IMR-90 (cell line): ENCODE data around the gene SSBP2. TPM values are rescaled to one million over a fixed set of nuclear protein-coding genes. Genes with fewer than 3 reads are reported as not detected.

Experiments
- ATAC-seq: fragments of 200-7000 bp; cut with Tn5 transposase; 2 replicates; pipeline ENCODE4 v1.9.1; 2020; ENCODE audit warnings: low read depth, mild to moderate bottlenecking, moderate library complexity
- BruUV-seq: library from RNA; stranded (reverse); fragments of 400-500 nt; replicated peaks from 2 replicates; lab custom pipeline; 2021; lab: Mats Ljungman, UMichigan
- CTCF ChIA-PET: fragments of 300-600 bp; formaldehyde crosslinking; extraction: SDS; loops from one replicate; lab custom pipeline; 2021; ENCODE audit warnings: antibody characterized with exemption; lab: Yijun Ruan, JAX
- POLR2A ChIA-PET: fragments of 300-600 bp; sonication (Branson Sonifier 250); formaldehyde crosslinking; loops from one replicate; lab custom pipeline; 2022; ENCODE audit warnings: antibody characterized with exemption; ENCODE audit not compliant: unreplicated experiment; lab: Charles Lee
- DNase-seq: peaks from one replicate; pipeline ENCODE4 v3.0.0; 2013
- H2AFZ ChIP-seq: replicated peaks from 2 replicates; pipeline ENCODE3; 2013; ENCODE audit warnings: low read length, mild to moderate bottlenecking; ENCODE audit not compliant: poor library complexity
- H2AK5ac ChIP-seq: 2 replicates; pipeline ENCODE4 v1.6.1; 2013; ENCODE audit warnings: low read depth, low read length, inconsistent platforms
- H2AK9ac ChIP-seq: replicated peaks from 2 replicates; pipeline ENCODE3; 2013; ENCODE audit warnings: mild to moderate bottlenecking, low read depth, low read length, moderate library complexity; ENCODE audit not compliant: poor library complexity
- H2BK120ac ChIP-seq: 2 replicates; pipeline ENCODE4 v1.6.1; 2013; ENCODE audit warnings: low read depth, low read length, inconsistent platforms
- H2BK15ac ChIP-seq: 3 replicates; pipeline ENCODE4 v1.6.1; 2013; ENCODE audit warnings: low read depth, low read length, inconsistent platforms
- H2BK20ac ChIP-seq: 2 replicates; pipeline ENCODE4 v1.6.1; 2013; ENCODE audit warnings: low read depth, mild to moderate bottlenecking, inconsistent platforms, low read length, moderate library complexity
- H2BK5ac ChIP-seq: 2 replicates; pipeline ENCODE4 v1.6.1; 2013; ENCODE audit warnings: mild to moderate bottlenecking, low read depth, low read length, inconsistent platforms; ENCODE audit not compliant: poor library complexity, severe bottlenecking
- H3K14ac ChIP-seq: replicated peaks from 2 replicates; pipeline ENCODE4 v1.6.1; 2013; ENCODE audit warnings: low read depth, low read length, inconsistent platforms
- H3K18ac ChIP-seq: 2 replicates; pipeline ENCODE4 v1.6.1; 2013; ENCODE audit warnings: low read depth, low read length, control low read depth
- H3K23ac ChIP-seq: 2 replicates; pipeline ENCODE4 v1.6.1; 2013; ENCODE audit warnings: low read depth, low read length, inconsistent platforms
- H3K27ac ChIP-seq: 2 replicates; pipeline ENCODE4 v1.5.1; 2013; ENCODE audit warnings: mild to moderate bottlenecking, control low read depth, low read length; ENCODE audit not compliant: insufficient read depth
- H3K27me3 ChIP-seq: 2 replicates; pipeline ENCODE4 v1.6.1; 2013; ENCODE audit warnings: low read length; ENCODE audit not compliant: control insufficient read depth, insufficient read depth
- H3K36me3 ChIP-seq: 2 replicates; pipeline ENCODE4 v1.6.1; 2013; ENCODE audit warnings: low read length, mixed read lengths; ENCODE audit not compliant: control insufficient read depth, insufficient read depth
- H3K4ac ChIP-seq: 2 replicates; pipeline ENCODE4 v1.6.1; 2013; ENCODE audit warnings: low read depth, low read length, inconsistent platforms
- H3K4me1 ChIP-seq: 2 replicates; pipeline ENCODE4 v1.6.1; 2013; ENCODE audit warnings: low read length, mixed read lengths; ENCODE audit not compliant: control insufficient read depth, insufficient read depth
- H3K4me2 ChIP-seq: 2 replicates; pipeline ENCODE4 v1.6.1; 2013; ENCODE audit warnings: low read depth, mild to moderate bottlenecking, control low read depth, low read length, moderate library complexity
- H3K4me3 ChIP-seq: 2 replicates; pipeline ENCODE4 v1.5.1; 2013; ENCODE audit warnings: low read depth, mild to moderate bottlenecking, control low read depth, low read length, moderate library complexity; ENCODE audit not compliant: insufficient read depth
- H3K56ac ChIP-seq: 2 replicates; pipeline ENCODE4 v1.6.1; 2013; ENCODE audit warnings: low read length, inconsistent platforms; ENCODE audit not compliant: insufficient read depth; ENCODE audit errors: extremely low read depth
- H3K79me1 ChIP-seq, 2 experiments: 2 replicates each; pipeline ENCODE4 v1.6.1; 2013; ENCODE audit warnings: low read length in 2 of 2, inconsistent platforms in 1 of 2, low read depth in 1 of 2
- H3K9ac ChIP-seq: 2 replicates; pipeline ENCODE4 v1.6.1; 2013; ENCODE audit warnings: low read depth, low read length, control low read depth
- H3K9me1 ChIP-seq: 2 replicates; pipeline ENCODE4 v1.6.1; 2013; ENCODE audit warnings: low read length, inconsistent platforms; ENCODE audit not compliant: insufficient read depth
- H3K9me3 ChIP-seq: 2 replicates; pipeline ENCODE4 v1.6.1; 2013; ENCODE audit warnings: low read length; ENCODE audit not compliant: control insufficient read depth, insufficient read depth
- H4K20me1 ChIP-seq: 2 replicates; pipeline ENCODE4 v1.6.1; 2013; ENCODE audit warnings: low read length, inconsistent platforms; ENCODE audit not compliant: insufficient read depth
- H4K5ac ChIP-seq: 2 replicates; pipeline ENCODE4 v1.6.1; 2013; ENCODE audit warnings: mild to moderate bottlenecking, low read depth, low read length, control low read depth
- H4K8ac ChIP-seq, 2 experiments: 2 replicates each; pipeline ENCODE4 v1.6.1; 2013; ENCODE audit warnings: low read depth in 2 of 2, low read length in 2 of 2, control low read depth in 1 of 2, inconsistent platforms in 1 of 2
- H4K91ac ChIP-seq: 2 replicates; pipeline ENCODE4 v1.6.1; 2013; ENCODE audit warnings: low read depth, low read length, inconsistent platforms; ENCODE audit not compliant: insufficient read depth
- FOS ChIP-seq: fragments of 150-350 bp; IDR thresholded peaks from 2 replicates; pipeline ENCODE4 v1.6.1; 2016; ENCODE audit warnings: low read depth, low read length
- RFX5 ChIP-seq: IDR thresholded peaks from 2 replicates; pipeline ENCODE4 v1.8.0; 2012; ENCODE audit warnings: low read depth, mild to moderate bottlenecking, low read length, moderate library complexity
- dilution Hi-C: fragments of 300-500 bp; cut with HindIII; formaldehyde crosslinking; loops from one replicate; pipeline ENCODE4 v1.14.3; 2018; ENCODE audit warnings: low sequenced_read_pairs; ENCODE audit not compliant: unreplicated experiment
- in situ Hi-C: fragments of 300-500 bp; cut with MboI; formaldehyde crosslinking; loops from 3 replicates; pipeline ENCODE4 v1.14.3; 2019; ENCODE audit warnings: low sequenced_read_pairs, inconsistent platforms, mixed read lengths
- intact Hi-C: fragments of 100-400 bp; cut with micrococcal nuclease; formaldehyde crosslinking; loops from 2 replicates; pipeline ENCODE4 v1.10.0; 2022
- polyA plus RNA-seq, 3 experiments: library from polyadenylated mRNA; depleted of rRNA; stranded (reverse); fragments of >200 nt; gene quantifications; 2 replicates each; pipeline ENCODE4 v1.2.3, GENCODE V29; 2012; ENCODE audit warnings: low replicate concordance in 1 of 3
- total RNA-seq: library from RNA; depleted of rRNA; stranded (reverse); fragments of >200 nt; gene quantifications from 2 replicates; pipeline ENCODE4 v1.2.3, GENCODE V29; 2012
- TF ChIP-seq, protein P1 (sequence below): fragments of 150-350 bp; IDR thresholded peaks from 2 replicates; pipeline ENCODE4 v1.6.1; 2017; ENCODE audit warnings: mild to moderate bottlenecking, antibody characterized with exemption, low read length, low read depth

The SSBP2 gene
- total and polyA plus RNA-seq, 2 of the 4 experiments (the other 2 are of a cell fraction), result 38.4 to 42.7 TPM

- intact Hi-C loops, result no loop called here
These were observed 178.7 kb downstream of the SSBP2 start for GRCh38 chr5:81572201-81572600.

More at GRCh38 chr5:81572201-81572600, 178.7 kb downstream of the SSBP2 start:
- H2BK20ac ChIP-seq, result no peak overlapping the region
- no peak overlapping the region for H2BK15ac ChIP-seq
- H3K27ac ChIP-seq, result no peak overlapping the region
- no peak overlapping the region for H2AK9ac ChIP-seq
- no peaks in the 10 kb centered on the region for H4K20me1 ChIP-seq
- dilution Hi-C loops (no loop called here), in situ Hi-C loops (no loop called here)
- peaks cover under 1% of the 10 kb centered on the region; the same call in 1 of the 2 replicates for H3K9me3 ChIP-seq
- H4K8ac ChIP-seq, result no peak overlapping the region
- ChIA-PET POLR2A (no interaction called here), CTCF (no interaction called here)
- H3K4ac ChIP-seq, result no peak overlapping the region
- no peak overlapping the region for H4K5ac ChIP-seq
- no peak overlapping the region for H4K91ac ChIP-seq
- H3K9ac ChIP-seq, result no peak overlapping the region
- no peak overlapping the region for H2BK5ac ChIP-seq
- no peak overlapping the region for H3K4me2 ChIP-seq
- H3K79me1 ChIP-seq, result no peaks in the 10 kb centered on the region
- no TSS peak for BruUV-seq
- H3K9me1 ChIP-seq, result no peaks in the 10 kb centered on the region
- H2BK120ac ChIP-seq, result no peak overlapping the region
- H2AK5ac ChIP-seq, result no peak overlapping the region
- no peak overlapping the region for H3K18ac ChIP-seq
- no peak overlapping the region for H2AFZ ChIP-seq
- TF ChIP-seq RFX5 (no peak), FOS (no peak)
- TF ChIP-seq, protein P1, sequence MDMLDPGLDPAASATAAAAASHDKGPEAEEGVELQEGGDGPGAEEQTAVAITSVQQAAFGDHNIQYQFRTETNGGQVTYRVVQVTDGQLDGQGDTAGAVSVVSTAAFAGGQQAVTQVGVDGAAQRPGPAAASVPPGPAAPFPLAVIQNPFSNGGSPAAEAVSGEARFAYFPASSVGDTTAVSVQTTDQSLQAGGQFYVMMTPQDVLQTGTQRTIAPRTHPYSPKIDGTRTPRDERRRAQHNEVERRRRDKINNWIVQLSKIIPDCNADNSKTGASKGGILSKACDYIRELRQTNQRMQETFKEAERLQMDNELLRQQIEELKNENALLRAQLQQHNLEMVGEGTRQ, result no peak
- H3K36me3 ChIP-seq, result no peaks in the 10 kb centered on the region
- H3K56ac ChIP-seq, result no peak overlapping the region
- H3K23ac ChIP-seq, result no peak overlapping the region
- DNase-seq, result no peak
- H3K14ac ChIP-seq, result no peak overlapping the region
- H3K27me3 ChIP-seq, result no peaks in the 10 kb centered on the region
- ATAC-seq, result no peak
- H3K4me1 ChIP-seq, result no peaks in the 10 kb centered on the region
- no peak overlapping the region for H3K4me3 ChIP-seq
